ENCODE measurements around the gene KIF26B.

The KIF26B gene

GRCh38 chr1:245363461-245364200, 208.8 kb downstream of the KIF26B start:
- no peak for DNase-seq

- no peak for DNase-seq
Measured at GRCh38 chr1:245365095-245366020, 210.6 kb downstream of the KIF26B start.

- DNase-seq, result no peak
Measured at GRCh38 chr1:245366886-245367285, 212.1 kb downstream of the KIF26B start.

- DNase-seq, result no peak
Measured at GRCh38 chr1:245370175-245370825, 215.5 kb downstream of the KIF26B start.

DNA sequence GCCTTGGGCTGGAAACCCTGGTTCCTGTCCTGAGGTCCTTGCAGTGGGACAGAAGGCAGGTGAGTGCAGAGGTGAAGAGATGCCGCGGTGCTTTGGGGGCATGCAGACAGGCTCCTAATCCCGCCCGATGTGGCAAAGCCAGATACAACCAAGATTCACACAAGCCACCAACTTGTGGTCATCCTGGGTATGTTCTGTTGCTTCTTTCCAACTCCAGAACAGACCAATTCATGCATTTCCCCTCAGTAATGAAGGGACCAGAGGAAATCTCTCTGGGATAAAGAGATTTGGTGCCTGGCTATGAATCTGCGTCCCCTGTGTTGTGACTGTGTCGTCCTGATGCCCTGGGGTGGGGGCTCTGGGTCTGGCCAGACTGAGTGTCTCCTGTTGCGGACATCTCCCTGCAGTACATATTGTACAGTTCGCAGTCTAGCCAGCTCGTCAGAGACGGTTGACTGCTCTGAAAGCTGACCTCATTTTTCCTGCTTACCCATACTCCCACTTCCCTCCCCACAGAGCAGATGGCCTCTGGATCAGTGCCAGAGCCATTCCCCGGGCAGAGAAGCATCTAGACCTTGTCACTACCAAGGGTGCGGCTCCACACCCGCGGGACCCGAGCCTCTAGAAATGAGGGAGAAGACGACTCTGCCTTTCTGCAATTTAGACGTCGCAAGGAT, 216.3 kb downstream of the KIF26B start:
- DNase-seq, result no peak

- DNase-seq, result no peak
Measured at GRCh38 chr1:245373131-245373530, 218.3 kb downstream of the KIF26B start.

- no peak for DNase-seq
Measured at GRCh38 chr1:245375789-245376460, 221.1 kb downstream of the KIF26B start.

DNA sequence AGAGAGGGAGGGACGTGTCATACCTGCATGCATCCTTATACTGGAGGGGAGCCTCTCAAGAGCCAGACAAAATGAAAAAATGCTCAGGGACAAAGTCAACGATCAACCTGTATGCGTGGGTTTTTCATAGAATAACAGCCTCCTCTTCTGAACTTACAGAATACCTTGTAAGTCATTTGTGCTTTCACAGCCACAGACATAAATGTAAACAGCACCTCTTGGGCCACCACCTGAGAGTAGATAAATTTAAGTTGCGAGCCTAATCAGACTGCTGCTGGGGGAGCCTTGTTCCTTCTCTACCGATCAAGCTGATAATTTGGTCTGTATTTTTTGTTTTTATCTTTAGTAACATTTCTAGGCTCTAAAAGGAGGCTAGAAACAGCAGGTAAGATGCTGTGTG, 223.1 kb downstream of the KIF26B start:
- DNase-seq, result no peak

DNA sequence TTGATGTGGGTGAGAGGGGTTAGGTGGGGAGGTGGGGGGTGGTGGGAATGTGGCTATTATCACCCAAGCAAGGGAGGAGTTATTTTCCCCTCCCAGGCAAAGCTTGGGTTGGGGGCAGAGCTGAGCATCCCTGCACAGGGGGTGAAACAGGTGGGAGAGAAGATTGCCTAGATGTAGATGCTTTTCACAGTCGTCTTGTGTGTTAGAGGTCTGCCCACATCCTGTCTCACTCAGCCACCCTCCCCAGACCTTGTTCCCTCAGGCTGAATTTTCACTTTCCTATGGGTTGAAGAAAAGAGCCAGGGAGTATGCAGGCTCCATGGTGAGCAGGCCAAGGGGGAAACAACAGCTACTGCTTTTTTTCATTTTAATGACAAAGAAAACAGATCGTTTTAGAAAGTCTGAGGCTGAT, 223.5 kb downstream of the KIF26B start:
- no peak for DNase-seq

DNA sequence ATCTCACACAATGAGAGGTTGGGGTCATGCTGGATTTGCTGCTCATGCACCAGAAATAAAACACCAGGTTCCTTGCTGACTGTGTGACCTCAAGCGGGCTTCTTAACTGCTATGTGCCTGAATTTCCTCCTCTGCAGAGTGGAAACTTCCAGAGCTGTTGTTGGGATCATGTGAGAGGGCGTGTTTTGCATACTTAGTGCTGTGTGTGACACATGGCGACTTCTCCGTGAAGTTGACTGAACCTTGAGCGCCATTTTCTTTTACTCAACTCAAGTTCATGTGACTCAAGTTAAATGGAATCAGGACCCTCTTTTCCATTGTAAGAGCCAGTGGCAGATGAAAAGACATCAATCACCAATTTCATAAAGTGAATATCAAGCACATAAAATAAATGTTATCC, 224.0 kb downstream of the KIF26B start:
- no peak for DNase-seq

DNA sequence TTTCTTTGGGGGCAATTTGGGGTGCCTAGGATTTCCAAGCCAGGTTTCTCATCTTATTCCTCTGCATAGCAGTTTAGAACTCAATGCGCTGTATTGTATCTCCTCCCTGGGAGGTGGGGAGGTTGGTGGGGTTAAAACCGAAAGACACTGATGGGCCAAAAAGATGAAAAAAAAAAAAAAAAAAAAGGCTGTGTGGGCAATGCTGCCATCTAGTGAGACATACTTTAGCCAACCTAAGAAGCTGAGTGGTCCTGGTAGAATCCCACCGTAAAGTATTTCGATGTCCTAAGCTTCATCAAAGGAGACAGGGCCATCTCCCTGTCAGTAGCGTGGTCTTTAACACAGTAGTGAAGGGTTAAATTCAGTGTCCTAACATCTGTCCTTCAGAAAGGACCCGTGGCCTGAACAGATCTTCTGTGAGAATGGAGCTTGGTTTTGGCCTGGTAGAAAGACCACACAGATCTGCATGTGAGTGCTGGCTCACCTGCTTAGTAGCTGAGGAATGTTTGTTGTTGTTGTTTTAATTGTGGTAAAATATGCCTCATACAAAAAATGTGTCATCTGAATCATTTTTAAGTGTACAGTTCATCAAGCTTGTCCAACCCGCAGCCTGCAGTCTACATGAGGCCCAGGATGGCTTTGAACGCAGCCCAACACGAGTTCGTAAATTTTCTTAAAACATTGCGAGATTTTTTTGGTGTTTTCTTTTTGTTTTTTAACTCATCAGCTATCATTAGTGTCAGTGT, 226.2 kb downstream of the KIF26B start:
- DNase-seq, result no peak

GRCh38 chr1:245382981-245383380, 228.2 kb downstream of the KIF26B start:
- no peak for DNase-seq

DNA sequence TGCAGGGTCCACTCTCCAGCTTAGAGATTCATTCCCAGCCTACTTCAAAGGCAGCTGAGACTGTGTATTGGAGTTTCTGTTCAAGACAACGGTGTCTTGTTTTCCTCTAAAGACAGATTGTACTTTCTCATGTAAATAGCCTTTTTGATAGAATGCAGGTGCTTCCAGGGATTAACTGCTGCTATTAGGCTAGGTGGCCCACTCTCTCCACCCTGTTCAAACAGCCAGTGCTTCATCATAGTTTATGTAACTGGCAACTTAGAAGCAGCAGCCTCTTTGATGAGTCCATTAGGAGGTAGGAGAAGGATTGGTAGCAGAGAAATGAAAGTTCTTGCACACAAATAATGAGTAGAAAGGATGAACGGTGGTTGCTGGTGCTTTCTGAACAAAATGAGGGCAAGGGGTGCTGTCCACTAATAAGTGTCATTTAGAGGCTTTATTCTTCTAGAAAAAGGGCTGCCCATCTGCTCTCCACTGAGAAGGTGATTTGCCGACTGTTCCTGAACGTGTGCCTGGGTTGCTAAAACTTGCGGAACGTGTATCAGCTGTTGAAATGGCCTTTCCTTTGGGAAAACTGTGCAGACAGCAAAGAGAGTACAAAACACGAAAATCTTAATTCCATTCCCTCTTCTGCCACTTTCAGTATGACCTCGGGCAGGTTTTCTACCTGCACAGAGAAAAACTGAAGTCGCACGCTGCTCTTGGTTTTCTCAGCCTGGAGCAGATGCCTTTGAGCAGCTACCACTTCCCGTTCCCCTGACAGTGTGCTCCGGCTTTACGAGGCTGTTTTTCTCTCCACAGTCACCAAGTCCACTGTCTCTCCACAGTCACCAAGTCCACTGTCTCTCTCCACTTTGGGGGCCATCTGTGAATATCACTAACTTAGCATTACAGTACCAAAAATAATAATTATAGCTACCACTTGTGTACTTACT, 228.9 kb downstream of the KIF26B start:
- no peak for DNase-seq

DNA sequence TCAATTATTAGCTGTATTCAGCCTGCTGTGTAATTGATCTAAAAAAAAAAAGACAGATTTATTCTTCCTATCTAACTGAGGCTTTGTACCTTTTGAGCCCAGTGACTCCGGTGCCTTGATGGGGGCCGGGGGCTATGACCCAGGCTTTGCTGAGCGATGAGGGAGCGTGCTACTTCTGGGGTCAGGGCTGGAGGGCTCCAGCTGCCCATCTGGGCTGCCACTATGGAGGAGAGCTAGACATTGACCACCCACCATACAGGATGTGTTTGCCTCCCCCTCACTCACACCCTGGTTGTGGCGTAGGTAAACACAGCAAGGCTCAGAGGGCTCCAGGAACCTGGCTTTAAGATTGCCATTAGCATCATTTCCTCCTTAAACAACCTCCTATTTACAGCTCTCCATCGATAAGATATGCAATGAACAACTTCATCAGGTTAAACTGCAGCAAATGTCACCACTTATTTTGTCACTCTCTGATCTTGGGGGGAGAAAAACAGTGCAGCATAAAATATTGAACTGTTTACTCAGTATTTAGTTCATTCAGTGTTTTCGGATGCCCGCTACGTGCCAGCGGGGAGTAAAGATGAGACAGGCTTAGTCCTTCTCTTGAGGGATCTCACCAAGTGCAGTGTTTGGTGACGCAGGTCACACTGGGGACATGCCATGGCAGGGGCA, 231.6 kb downstream of the KIF26B start:
- no peak for DNase-seq

DNA sequence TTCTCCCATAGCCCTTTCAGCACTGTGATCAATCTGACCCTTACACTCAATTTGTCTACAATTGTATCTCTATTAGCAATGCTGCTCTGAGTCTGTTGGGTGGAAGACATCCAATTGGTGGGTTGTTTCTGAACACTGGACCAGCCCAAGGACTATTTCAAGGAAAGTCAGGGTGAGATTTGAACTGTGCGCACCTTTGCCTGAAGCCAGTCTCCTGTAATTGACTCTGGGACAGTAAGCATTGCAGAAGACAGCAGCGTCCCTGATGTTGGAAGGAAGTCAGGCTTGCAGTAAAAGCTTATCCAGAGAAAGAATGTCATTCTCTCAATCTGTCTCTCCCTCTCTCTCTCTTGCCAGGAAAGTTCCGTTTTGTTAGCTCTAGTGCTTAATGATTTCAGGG, 233.9 kb downstream of the KIF26B start:
- no peak for DNase-seq

GRCh38 chr1:245389873-245390272, 235.1 kb downstream of the KIF26B start:
- DNase-seq, result no peak

DNA sequence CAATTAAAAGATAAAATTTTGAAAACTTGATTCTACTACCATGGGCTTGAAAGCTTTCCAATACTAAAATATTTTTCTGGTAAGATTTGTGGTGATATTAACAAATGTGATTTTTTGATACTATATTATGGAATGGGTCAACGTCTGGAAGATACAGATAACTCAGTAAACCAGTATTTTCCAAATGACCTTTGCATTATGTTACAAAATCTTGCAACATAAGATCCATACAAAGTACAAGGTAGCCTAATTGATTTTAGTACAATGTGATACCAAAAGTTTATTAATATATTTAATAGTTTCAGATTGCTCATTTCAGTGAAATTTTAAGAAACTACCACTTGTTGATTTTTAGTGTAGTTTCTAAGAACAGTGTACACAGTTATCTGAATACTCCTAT, 236.2 kb downstream of the KIF26B start:
- DNase-seq, result no peak

DNA sequence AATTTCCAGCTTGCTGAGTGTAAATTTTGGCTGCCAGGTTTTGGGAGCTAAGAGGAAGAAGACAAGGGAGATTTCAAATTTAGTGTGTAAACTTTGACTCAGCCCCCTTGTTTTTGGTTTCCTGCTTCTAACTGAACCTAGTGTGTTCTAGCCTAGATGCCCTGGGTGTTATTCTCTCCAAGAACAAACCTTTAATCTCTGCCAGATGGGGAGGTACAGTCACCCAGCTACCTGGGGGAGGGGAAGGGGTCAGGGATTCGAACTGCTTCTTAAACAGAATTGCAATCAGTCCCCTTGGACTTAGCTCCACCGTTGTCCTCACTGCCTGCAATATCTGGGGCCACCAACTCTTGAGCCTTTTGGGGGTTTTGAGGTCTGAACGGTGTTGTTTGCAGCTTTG, 238.9 kb downstream of the KIF26B start:
- no peak for DNase-seq

DNA sequence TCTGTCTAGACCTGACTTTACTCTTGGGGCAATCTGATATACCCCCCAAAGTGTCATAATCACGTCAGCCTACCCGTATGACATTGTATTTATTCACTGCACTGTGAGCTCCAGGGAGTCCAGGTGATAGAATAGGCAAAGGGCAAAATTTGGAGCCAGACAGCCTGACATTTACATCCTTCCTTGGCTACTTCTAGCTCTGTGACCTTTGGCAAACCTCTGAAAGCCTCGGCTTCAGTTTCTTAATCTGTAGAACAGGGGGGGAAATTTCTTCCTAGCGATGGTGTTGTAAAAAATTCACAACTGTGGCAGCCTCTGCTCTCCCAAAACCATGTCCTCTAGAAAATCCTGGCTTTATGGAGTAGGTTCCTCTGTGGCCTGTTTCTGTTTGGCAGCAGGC, 240.9 kb downstream of the KIF26B start:
- no peak for DNase-seq

- no peak for DNase-seq
Measured at GRCh38 chr1:245396615-245397014, 241.8 kb downstream of the KIF26B start.

Data from stimulated activated CD4-positive, alpha-beta T cell treated with anti-CD3 and anti-CD28 coated beads, Interleukin-4, amount 100 ng/mL, for 24 hours (primary cell).